HL-60 (cell line): ENCODE measurements around the gene CSMD2.

ENCODE experiments used
- GABPA ChIP-seq: IDR thresholded peaks from 2 replicates; pipeline ENCODE4 v1.6.1; 2012; ENCODE audit warnings: low read depth
- POLR2AphosphoS5 ChIP-seq: IDR thresholded peaks from 2 replicates; pipeline ENCODE4 v1.6.1; 2012; ENCODE audit warnings: low read depth
- REST ChIP-seq: IDR thresholded peaks from 2 replicates; pipeline ENCODE4 v1.6.1; 2012; ENCODE audit warnings: low read depth; ENCODE audit not compliant: insufficient replicate concordance
- SPI1 ChIP-seq: IDR thresholded peaks from 2 replicates; pipeline ENCODE4 v1.6.1; 2012; ENCODE audit warnings: low read depth, mild to moderate bottlenecking, borderline replicate concordance
- TF ChIP-seq, protein P1 (sequence below): IDR thresholded peaks from one replicate; pipeline ENCODE4 v1.5.1; 2011; ENCODE audit warnings: low read length, control low read depth, inconsistent platforms; ENCODE audit not compliant: insufficient read depth

DNA sequence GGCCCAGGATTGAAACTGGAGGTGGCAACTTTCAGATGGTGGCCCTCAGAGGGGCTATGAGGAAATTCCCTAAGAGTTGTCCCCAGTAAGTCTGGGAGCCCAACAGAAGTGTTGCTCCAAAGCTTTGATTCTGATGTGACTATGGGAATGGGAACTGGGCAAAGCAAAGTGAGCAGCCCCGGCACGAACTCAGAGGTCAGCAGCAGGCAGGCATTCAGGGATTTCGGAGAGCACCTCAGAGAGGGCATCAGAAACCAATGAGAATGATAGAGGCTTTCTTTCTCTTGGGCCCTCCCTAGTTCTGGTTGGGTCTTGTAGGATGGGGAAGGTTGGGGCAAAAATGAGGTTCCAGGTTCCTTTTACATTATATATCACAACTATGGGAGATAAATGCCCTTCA is 422.4 kb downstream of the CSMD2 start:
- TF ChIP-seq, protein P1, sequence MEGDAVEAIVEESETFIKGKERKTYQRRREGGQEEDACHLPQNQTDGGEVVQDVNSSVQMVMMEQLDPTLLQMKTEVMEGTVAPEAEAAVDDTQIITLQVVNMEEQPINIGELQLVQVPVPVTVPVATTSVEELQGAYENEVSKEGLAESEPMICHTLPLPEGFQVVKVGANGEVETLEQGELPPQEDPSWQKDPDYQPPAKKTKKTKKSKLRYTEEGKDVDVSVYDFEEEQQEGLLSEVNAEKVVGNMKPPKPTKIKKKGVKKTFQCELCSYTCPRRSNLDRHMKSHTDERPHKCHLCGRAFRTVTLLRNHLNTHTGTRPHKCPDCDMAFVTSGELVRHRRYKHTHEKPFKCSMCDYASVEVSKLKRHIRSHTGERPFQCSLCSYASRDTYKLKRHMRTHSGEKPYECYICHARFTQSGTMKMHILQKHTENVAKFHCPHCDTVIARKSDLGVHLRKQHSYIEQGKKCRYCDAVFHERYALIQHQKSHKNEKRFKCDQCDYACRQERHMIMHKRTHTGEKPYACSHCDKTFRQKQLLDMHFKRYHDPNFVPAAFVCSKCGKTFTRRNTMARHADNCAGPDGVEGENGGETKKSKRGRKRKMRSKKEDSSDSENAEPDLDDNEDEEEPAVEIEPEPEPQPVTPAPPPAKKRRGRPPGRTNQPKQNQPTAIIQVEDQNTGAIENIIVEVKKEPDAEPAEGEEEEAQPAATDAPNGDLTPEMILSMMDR, result no peak
- no peak for TF ChIP-seq POLR2AphosphoS5
- TF ChIP-seq GABPA, result no peak
- TF ChIP-seq REST, result no peak
- TF ChIP-seq SPI1, result no peak
